HG02571 (cell line): ENCODE data around the gene HNF1A.
A peak's percentile ranks its signal among the peaks of the same experiment; 100 is the strongest.

Experiments
- ATAC-seq: cut with Tn5 transposase; IDR thresholded peaks from one replicate; pipeline ENCODE4 v1.9.1; 2021; ENCODE audit warnings: mild to moderate bottlenecking, moderate library complexity; ENCODE audit not compliant: unreplicated experiment

HNF1A gene

DNA sequence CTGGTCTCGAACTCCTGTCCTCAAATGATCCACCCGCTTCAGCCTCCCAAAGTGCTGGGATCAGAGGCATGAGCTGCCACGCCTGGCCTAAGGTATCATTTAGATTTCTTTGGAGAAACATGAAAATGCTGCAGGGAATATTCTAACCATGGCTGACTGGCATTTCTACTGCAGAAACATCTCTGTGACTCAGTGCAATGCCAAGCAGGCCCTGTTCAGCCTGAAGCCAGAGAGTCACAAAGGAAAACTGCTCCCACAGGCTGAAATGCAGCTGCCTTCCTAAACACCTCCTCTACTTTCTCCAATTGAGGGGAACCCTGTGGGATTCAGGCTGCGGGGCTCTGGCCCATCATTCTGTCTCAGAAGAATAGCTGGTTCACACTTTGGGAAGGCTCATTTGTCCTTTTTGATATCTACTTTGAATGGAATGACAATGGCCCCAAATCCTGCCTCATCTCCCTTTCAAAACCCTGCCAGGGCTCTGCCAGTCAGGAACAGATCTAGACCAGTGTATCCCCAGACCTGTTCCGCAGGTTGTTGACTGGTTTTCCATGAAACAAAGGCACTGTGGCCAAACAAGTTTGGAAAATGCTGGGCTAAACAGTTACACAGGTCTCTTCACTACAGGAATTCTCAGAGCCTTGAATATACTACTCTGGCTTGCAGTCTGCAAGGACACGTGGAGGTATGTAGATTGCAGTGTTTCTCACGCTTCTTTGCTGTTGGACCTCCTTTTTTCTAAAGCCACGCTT is 30.2 kb downstream of the HNF1A start:
- ATAC-seq: no peak

DNA sequence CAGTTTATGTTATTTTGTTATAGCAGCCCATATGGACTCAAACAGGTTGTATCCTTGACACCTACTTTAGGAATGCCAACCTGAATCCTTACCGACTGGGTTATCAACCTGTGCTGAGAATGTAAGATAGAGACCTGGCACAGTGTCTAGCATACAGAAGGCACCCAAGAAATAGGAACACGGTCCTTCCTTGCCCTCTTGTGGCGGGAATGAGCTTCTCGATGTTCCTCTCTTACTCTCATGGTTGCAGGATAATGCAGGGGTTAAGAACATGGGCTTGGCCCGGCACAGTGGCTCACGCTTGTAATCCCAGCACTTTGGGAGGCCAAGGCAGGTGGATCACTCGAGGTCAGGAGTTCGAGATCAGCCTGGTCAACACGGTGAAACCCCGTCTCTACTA is 31.4 kb downstream of the HNF1A start:
- ATAC-seq: no peak

DNA sequence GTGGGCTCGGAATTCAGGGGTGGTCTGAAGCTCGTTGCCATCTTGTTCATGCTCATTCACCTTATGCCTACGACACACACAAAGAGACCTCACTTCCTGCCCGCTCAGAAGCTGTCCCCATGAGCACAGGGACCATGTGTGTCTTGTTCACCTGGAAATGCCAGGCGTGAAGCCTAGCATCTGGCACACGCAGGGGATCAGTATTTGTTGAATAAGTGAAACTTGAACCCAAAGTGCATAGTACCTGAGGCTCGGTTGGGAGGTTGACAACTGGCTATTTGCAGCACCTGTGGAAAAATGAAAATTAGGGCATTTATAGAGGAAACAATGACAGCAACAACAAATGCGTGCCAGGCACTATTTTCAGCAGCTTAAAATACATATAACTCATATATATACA is 32.5 kb downstream of the HNF1A start:
- ATAC-seq: no peak

DNA sequence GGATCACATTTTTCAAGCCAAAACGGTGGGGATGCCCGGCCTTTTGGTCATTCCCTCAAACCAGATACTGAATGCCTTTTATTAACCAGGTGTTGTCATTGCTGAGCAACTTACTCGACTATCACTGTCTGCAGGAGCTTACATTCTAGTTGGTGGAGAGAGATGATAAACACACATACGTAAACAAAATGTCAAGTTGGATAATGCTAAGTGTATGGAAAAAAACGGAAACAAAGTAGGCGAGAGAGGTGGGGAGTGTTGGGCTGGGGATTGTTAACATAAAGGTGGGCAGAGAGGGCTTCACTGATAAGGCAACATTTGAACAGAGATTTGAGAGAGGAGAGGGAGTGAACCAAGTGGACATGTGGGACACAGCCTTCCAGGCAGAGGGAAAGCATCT is 33.5 kb downstream of the HNF1A start:
- no peak for ATAC-seq

DNA sequence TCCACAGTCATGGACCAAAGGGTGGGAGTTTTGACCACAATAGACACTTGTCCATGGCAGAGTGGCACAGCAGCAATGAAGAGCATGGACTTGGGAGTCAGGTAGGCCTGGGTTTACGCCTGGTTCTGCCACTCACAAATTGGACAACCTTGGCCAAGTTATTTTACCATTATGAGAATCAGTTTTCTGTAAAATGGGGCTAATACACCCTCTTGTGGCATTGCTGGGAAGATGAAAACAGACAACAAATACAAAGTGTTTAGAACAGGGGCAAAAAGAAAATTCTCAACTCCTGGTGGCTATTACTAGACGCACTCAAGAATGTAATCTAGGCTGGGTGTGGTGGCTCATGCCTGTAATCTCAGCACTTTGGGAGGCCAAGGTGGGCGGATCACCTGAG is 35.4 kb downstream of the HNF1A start:
- ATAC-seq: no peak

DNA sequence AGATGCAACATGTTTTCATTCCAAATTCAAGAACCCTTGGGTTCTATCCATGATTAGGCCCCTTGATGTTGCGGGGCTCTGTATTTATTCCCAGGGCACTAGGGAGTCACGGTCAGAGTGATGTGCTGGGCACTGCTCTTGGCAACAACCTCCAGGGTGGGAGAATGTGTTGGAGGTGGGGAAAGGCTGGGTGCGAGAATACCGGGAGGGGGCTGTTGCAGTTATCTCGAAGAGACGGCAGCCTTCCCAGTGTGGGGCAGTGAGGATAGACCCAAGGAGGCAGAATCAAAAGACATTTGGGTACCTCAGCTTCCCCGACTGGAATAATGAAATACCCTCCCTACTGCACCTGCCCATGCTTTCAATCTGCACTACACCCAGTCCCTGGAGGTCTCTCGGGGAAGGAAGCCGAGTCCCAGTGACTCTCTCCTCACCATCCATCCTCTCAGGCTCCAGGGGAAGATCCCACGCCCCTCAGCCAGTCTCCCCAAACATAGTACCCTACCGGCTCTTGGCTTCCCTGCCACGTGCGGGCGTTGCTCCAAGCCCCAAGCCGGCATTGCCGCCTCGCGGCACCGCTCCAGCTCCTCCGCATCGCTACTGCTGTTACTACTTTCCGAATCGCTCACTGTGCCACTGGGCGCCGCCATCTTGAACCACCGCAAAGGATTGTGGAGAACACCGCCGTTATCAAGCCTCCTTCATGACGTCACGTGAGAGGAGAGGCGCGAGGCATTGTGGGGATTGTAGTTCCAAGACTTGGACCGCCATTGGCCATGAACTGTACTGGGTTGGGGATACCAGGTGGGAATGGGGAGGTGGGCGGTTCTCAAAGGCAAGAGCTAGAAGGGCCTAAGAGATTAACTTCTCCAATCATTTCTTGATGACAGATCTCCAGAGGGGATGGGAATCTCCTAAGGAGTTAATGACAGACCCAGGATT is 37.8 kb downstream of the HNF1A start, which contains the start of gene C12orf43:
Gene C12orf43, minus strand, starts transcription at position 663 of the 942 bp plus-strand sequence. Its CDS starts 13 bp downstream, at position 650.
- peak; percentile 98 for ATAC-seq

DNA sequence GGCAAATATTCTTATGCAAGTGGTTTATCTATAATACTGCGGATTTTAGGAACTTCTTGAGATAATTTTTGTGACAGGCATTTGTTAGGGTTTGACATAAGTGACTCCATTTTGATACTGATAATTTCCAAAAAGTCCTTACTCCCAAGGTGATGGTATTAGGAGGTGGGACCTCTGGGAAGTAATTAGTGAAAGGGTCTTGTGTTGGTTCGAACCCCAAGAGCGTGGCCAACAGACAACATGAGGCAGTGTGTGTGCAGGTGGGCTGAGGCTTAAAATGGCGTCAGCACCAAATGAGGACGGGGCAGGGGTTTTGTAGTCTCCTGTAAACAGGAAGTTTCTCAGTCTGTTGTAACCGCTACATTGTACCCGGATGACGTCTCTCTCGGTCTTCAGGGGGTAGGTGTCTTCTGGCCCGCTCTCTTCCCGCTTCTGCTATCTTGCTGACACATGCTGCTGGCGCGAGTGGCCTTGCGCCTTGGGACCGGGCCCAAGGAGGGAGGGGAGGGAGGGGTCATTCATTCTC is 39.7 kb downstream of the HNF1A start:
- no peak for ATAC-seq

DNA sequence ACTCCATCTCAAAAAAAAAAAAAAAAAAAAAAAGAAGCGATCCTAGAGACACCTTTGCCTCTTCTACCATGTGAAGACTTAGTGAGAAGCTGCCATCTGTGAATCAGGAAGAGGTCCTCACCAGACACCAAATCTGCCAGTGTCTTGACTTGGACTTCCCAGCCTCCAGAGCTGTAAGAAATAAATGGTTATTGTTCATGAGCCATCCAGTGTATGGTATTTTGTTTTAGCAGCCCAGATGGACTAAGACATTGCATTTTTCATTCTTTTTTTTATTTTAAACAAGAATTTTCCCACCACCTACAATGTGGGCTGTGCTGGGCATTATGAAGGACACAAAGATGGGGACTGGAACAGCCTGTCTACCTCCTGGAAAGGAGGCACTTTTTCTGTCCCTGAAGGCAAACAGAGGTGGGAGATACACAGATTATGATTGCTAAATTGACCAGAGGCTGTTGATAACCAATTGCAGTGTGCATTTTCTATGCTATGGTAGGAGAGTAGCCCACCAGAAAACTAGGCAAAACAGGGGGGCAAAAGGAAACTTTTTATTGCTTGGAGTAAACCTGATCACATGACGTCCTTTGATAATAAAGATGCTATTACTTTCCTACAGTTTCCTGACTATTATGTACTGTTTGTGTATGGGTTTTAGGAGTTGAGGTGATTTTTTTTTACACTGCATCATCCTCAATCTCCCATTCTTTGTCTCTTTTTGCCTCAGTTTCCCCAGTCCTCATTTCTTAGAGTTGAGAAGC is 40.7 kb downstream of the HNF1A start:
- ATAC-seq: no peak

DNA sequence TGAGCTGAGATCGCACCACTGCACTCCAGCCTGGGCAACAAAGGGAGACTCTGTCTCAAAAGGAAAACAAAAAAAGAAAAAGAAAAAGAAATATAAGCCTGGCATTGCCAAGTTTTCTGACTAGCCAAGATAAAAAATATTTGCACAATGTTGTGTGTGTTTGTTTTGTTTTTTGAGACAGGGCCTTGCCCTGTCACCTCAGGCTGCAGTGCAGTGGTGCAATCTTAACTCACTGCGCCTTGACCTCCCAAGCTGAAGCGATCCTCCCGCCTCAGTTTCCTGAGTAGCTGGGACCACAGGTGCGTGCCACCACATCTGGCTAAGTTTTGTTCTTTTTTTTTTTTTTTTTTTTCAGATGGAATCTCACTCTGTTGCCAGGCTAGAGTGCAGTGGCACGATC is 43.4 kb downstream of the HNF1A start:
- no peak for ATAC-seq

DNA sequence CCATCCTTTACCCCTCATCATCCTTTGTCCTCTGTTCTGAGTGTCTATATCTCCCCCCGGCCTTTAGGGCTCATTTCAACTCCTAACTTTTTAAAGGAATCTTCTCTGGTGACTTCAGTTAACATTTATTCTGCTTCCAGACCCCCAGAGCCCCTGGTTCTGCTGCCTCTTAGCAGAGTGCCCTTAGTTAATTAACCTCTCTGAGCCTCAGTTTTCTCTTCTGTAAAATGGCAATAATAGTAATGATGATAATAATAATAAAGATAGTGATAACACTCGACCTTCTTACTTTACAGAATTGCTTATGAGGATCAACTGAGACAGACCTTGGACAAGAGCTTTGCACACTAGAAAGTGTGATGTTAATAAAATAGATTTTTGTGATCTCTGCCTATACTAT is 44.4 kb downstream of the HNF1A start:
- no peak for ATAC-seq

DNA sequence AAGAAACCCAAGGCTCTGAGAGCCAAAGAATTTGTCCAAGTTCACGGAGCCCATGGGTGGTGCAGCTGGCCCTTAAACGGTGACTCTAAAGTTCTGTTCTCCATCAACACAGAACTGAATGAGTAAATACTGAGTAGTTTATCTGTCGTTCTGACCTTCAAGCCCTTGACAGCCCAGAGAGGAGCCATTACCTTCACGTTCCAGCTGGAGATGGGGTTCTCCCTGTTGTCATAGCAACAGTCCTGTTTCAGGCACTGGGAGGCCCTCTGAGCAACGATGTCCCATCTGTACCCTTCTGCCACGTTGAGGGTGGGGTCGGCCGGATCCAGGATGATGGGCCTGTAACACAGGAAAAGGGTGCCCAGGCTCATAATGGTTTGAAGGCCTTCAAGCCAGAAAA is 45.5 kb downstream of the HNF1A start:
- ATAC-seq: no peak

DNA sequence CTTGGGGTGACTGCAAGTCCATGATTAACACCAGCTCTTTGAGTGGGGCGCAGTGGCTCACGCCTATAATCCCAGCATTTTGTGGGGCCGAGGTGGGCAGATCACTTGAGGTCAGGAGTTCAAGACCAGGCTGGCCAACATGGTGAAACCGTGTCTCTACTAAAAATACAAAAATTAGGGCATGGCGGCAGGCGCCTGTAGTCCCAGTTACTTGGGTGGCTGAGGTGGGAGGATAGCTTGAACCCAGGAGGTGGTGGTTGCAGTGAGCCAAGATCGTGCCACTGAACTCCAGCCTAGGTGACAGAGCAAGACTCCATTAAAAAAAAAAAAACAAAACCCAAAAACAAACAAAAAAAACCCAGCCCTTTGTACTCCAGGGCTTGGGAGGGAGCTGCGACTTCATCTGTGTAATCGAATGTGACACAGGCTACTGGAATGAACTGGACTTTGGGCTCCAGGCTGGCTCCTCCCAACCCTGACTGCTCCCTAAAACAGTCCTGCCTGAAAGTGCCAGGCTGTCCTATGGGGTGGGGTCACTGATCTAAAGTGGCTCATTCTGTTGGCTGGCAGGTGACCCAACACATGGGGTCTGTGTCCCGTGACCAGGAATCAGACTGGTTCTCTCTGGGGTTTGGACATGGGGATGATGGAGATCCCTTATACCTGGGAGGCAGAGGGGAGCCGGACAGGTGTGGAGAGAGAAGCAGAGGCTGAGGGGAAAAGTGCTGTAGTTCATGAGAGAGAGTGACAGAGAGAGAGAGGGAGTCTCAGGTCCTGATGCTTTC is 47.3 kb downstream of the HNF1A start:
- no peak for ATAC-seq

DNA sequence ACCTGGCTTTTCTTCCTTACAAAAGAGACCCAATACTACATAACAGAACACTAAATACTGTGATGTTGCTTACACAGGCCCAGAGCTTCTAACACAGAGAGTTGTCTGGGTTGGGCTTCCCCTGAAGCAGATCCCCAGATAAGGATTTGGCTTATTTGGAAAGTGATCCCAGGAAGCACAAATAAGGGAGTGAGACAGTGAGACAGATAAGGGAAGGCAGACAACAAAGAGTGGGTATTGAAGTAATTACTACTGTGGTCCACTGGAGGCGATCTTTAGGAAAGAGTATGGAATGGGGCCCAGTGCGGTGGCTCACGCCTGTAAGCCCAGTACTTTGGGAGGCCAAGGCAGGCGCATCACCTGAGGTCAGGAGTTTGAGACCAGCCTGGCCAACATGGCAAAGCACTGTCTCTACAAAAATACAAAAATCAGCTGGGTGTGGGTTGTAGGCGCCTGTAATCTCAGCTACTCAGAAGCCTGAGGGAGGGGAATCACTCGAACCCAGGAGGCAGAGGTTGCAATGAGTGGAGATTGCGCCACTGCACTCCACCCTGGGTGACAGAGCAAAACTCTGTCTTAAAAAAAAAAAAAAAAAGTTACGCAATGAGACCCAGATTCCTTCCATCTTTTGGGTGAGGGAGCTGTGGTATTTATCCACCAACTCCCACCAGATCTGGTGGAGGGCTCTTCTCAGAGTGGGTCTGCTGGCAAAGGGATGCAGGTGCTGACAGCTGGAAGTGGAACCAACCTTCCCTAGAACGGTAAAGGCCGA is 48.1 kb downstream of the HNF1A start:
- ATAC-seq: no peak

DNA sequence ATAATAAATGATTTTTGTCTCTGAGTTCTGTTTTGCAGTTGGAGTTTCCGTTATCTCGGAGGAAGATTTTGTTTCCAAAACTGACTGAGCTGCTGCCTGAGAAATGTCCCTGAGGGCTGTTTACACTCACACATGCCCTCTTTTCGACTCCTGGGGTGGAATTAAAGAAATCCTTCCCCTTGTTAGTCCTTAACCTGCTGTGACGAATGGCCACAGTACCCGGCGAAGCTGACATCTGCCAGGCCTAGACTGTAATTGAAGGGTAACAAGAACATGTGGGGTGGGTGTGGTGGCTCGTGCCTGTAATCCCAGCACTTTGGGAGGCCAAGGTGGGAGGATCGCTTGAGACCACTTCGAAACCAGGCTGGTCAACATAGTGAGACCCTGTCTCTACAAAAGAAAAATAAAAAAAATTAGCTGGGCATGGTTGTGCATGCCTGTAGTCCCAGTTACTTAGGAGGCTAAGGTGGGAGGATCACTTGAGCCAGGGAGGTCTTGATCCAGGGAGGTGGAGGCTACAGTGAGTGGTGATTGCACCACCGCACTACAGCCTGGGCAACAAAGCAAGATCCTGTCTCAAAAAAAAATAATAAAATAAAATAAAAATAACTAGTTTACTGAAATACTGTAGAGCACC is 52.4 kb downstream of the HNF1A start:
- ATAC-seq: no peak

DNA sequence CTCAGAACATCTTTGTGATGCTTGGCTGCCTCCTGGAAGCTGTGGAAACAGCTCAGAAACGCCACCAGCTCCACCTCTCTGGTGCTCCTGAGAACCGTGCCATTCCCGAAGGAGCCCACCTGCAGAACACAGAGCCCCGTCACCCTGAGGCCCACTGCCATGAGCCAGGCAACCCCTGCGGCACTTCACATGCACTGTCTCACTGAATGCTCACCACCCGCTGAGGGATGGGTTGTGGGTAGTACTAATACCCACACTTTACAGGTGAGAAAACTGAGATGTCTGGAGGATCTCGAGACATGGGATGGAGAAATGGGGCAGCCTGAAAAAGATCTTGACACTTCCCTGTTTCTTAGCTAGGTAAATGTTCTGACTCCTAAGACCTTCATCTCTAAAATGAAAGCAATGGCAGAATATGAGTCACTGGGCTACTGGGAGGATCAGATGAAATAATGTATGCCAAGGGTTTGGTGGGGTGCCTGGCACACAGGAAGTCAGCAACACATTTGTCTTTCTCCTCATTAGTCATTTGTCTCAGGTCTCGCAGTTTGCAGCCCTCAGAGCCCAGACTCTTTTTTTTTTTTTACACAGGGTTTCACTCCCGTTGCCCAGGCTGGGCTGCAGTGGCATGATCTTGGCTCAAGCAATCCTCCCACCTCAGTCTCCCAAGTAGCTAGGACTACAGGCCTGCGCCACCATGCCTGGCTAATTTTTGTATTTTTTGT is 55.4 kb downstream of the HNF1A start:
- ATAC-seq: no peak

DNA sequence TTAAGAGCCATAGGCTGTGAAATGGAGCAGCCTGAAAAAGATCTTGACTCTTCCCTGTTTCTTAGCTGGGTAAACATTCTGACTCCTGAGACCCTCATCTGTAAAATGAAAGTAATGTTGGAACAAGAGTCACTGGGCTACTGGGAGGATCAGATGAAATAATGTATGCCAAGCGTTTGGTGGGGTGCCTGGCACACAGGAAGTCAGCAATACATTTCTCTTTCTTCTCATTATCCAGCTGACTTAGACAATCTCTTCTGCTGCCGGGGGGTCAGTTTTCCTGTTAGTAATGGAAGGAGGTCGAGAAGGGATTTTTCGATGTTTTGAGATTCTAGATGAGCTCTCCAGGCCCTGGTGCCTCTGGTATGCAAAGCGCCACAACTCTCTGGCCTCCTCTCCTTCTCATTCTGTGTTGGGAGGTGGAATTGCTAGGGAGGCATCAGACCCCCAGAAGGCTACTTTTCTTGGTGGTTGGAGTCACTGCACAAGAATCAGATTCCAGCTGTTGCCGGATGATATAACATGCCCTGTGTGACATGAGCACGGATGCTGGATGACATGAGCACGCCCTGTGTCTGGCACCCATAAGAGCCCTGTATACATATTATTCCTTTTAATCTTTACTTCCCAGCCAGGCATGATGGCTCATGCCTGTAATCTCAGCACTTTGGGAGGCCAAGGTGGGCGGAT is 56.4 kb downstream of the HNF1A start:
- ATAC-seq: no peak

DNA sequence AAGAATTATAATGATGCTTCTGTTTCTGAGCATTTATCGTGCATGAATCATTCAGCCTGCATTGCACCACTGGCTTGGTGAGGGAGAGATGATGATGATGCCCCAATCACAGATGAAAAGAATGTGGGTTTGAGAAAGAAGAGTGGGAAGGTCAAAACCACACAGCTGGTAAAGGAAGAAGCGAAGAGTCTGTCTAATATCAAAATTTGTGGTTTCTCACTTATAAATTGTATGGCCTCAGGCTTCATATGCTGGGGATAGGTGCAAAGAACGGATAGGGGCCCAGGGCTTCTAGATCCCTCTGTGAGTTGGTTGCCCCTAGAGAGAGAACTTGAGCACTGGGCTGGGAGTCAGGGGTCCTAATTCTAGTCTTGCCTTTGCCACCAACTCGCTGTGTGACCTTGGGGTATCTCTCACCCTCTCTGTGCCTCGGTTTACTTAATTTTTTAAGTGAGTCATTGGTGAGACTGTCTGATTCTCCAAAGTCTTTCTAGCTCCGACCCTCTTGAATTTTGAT is 58.5 kb downstream of the HNF1A start:
- no peak for ATAC-seq
